SK-N-SH (cell line): ENCODE results near the gene CYP4F22. TPM values are rescaled to one million over a fixed set of nuclear protein-coding genes. Genes with fewer than 3 reads are reported as not detected.

Experiments used
- CTCF ChIA-PET: fragments of 300-600, 350-600 bp; formaldehyde crosslinking; extraction: SDS; loops from one replicate; lab custom pipeline; 2021; lab: Yijun Ruan, JAX
- POLR2A ChIA-PET: fragments of 350-600 bp; sonication (Branson Sonifier 250); formaldehyde crosslinking; extraction: SDS; loops from one replicate; lab custom pipeline; 2020; ENCODE audit warnings: antibody characterized with exemption, inconsistent platforms; lab: Yijun Ruan, JAX
- DNase-seq: peaks from one replicate; pipeline ENCODE4 v3.0.0; 2012
- H2AFZ ChIP-seq: fragments of 200-600 bp; sonication (generic); 2 replicates; pipeline ENCODE4 v1.8.1; 2016; ENCODE audit warnings: antibody characterized with exemption, mild to moderate bottlenecking, low read depth
- H3F3A ChIP-seq: fragments of 200-600 bp; sonication (generic); replicated peaks from 2 replicates; pipeline ENCODE3; 2016; ENCODE audit warnings: antibody characterized with exemption, mild to moderate bottlenecking; ENCODE audit not compliant: insufficient read depth
- H3K27ac ChIP-seq, 2 experiments: fragments of 200-500 bp in 1 of 2; fragments of 200-600 bp in 1 of 2; sonication (Bioruptor generic) in 1 of 2; sonication (generic), shearing (Covaris generic) in 1 of 2; 2 replicates each; pipeline versions ENCODE4 v1.5.1 to v1.6.1; 2014 to 2016; ENCODE audit warnings: low read depth in 2 of 2, inconsistent platforms in 1 of 2, low read length in 1 of 2, mild to moderate bottlenecking in 1 of 2, mixed read lengths in 1 of 2
- H3K27me3 ChIP-seq: fragments of 200-600 bp; sonication (generic), shearing (Covaris generic); 2 replicates; pipeline ENCODE4 v1.6.1; 2016; ENCODE audit warnings: mixed run types; ENCODE audit not compliant: insufficient read depth
- H3K36me3 ChIP-seq, 2 experiments: fragments of 200-500 bp in 1 of 2; fragments of 200-600 bp in 1 of 2; sonication (Bioruptor generic) in 1 of 2; sonication (generic) in 1 of 2; replicated peaks in 1 of 2; 2 replicates each; pipeline versions ENCODE3 to v1.5.1; 2014 to 2016; ENCODE audit warnings: low read length in 1 of 2, mild to moderate bottlenecking in 1 of 2; ENCODE audit not compliant: insufficient read depth in 2 of 2, control insufficient read depth in 1 of 2
- H3K4me1 ChIP-seq, 2 experiments: fragments of 200-500 bp in 1 of 2; fragments of 200-600 bp in 1 of 2; sonication (Bioruptor generic) in 1 of 2; sonication (generic), shearing (Covaris generic) in 1 of 2; 2 replicates each; pipeline versions ENCODE4 v1.5.1 to v1.6.1; 2014 to 2016; ENCODE audit warnings: low read depth in 1 of 2, low read length in 1 of 2, mixed run types in 1 of 2; ENCODE audit not compliant: insufficient read depth in 2 of 2, control insufficient read depth in 1 of 2
- H3K4me2 ChIP-seq: fragments of 200-600 bp; sonication (generic), shearing (Covaris generic); 2 replicates; pipeline ENCODE4 v1.6.1; 2017; ENCODE audit warnings: mixed run types
- H3K4me3 ChIP-seq, 2 experiments: fragments of 200-500 bp in 1 of 2; fragments of 200-600 bp in 1 of 2; sonication (Bioruptor generic) in 1 of 2; sonication (generic), shearing (Covaris generic) in 1 of 2; 2 replicates each; pipeline versions ENCODE4 v1.5.1 to v1.8.1; 2014 to 2016; ENCODE audit warnings: low read depth in 2 of 2, inconsistent platforms in 1 of 2, low read length in 1 of 2, mild to moderate bottlenecking in 1 of 2, mixed read lengths in 1 of 2, moderate library complexity in 1 of 2
- H3K79me2 ChIP-seq: fragments of 200-600 bp; sonication (generic); 2 replicates; pipeline ENCODE4 v1.8.1; 2017; ENCODE audit warnings: mild to moderate bottlenecking; ENCODE audit not compliant: insufficient read depth
- H3K9ac ChIP-seq: fragments of 200-600 bp; sonication (generic); 2 replicates; pipeline ENCODE4 v1.6.1; 2017; ENCODE audit warnings: mixed run types
- H3K9me2 ChIP-seq: fragments of 200-600 bp; sonication (generic); 2 replicates; pipeline ENCODE4 v1.6.1; 2017; ENCODE audit warnings: mixed run types
- H3K9me3 ChIP-seq: fragments of 200-600 bp; sonication (generic); 2 replicates; pipeline ENCODE4 v1.6.1; 2017; ENCODE audit warnings: mixed run types, mild to moderate bottlenecking, moderate library complexity
- H4K20me1 ChIP-seq: fragments of 200-600 bp; sonication (generic); 2 replicates; pipeline ENCODE4 v1.6.1; 2017; ENCODE audit warnings: mild to moderate bottlenecking, mixed run types; ENCODE audit not compliant: insufficient read depth
- CTCF ChIP-seq: fragments of 200-600 bp; sonication (generic); IDR thresholded peaks from 2 replicates; pipeline ENCODE4 v1.6.1; 2017; ENCODE audit warnings: antibody characterized with exemption, mild to moderate bottlenecking, moderate library complexity
- ELF1 ChIP-seq: IDR thresholded peaks from 2 replicates; pipeline ENCODE4 v1.4.0; 2012
- EP300 ChIP-seq, 2 experiments: IDR thresholded peaks; 2 replicates each; pipeline versions ENCODE4 v1.4.0 to v1.6.1; 2012; ENCODE audit warnings: borderline replicate concordance in 1 of 2, low read depth in 1 of 2, low read length in 1 of 2
- EZH2phosphoT487 ChIP-seq: fragments of 200-600 bp; sonication (generic); IDR thresholded peaks from 2 replicates; pipeline ENCODE4 v1.6.1; 2017; ENCODE audit warnings: low read depth, mixed run types, mild to moderate bottlenecking, antibody characterized with exemption, moderate library complexity, borderline replicate concordance
- GATA2 ChIP-seq: sonication (generic); formaldehyde crosslinking; IDR thresholded peaks from 2 replicates; pipeline ENCODE4 v1.5.0; 2020; ENCODE audit warnings: mild to moderate bottlenecking, missing genetic modification reagents
- MEF2A ChIP-seq: IDR thresholded peaks from 2 replicates; pipeline ENCODE4 v1.4.0; 2012; ENCODE audit warnings: low read depth, borderline replicate concordance
- NFIC ChIP-seq: IDR thresholded peaks from 2 replicates; pipeline ENCODE4 v1.4.0; 2012; ENCODE audit warnings: borderline replicate concordance
- NRF1 ChIP-seq: IDR thresholded peaks from 2 replicates; pipeline ENCODE4 v1.6.1; 2012; ENCODE audit warnings: low read depth, mild to moderate bottlenecking, low read length
- POLR2AphosphoS5 ChIP-seq: IDR thresholded peaks from 2 replicates; pipeline ENCODE4 v1.6.1; 2012; ENCODE audit warnings: low read depth, low read length
- RXRA ChIP-seq: IDR thresholded peaks from 2 replicates; pipeline ENCODE4 v1.4.0; 2012; ENCODE audit warnings: low read depth, mild to moderate bottlenecking, borderline replicate concordance
- TAF1 ChIP-seq: IDR thresholded peaks from 2 replicates; pipeline ENCODE4 v1.6.1; 2012; ENCODE audit warnings: low read depth, mild to moderate bottlenecking, low read length, moderate library complexity, borderline replicate concordance
- TCF12 ChIP-seq: IDR thresholded peaks from 2 replicates; pipeline ENCODE4 v1.4.0; 2012
- USF2 ChIP-seq: fragments of 150-350 bp; IDR thresholded peaks from 2 replicates; pipeline ENCODE4 v1.6.1; 2017; ENCODE audit warnings: antibody characterized with exemption, low read length, low read depth, borderline replicate concordance
- ZBTB33 ChIP-seq: IDR thresholded peaks from 2 replicates; pipeline ENCODE4 v1.4.0; 2012; ENCODE audit warnings: low read depth, borderline replicate concordance
- WGBS: methylation state at CpG from one replicate; pipeline ENCODE4 v1.1.6; 2017; ENCODE audit warnings: low lambda C conversion rate; 5-methylcytosine and 5-hydroxymethylcytosine counted together
- polyA plus RNA-seq, 3 experiments: library from polyadenylated mRNA; depleted of rRNA; stranded (reverse); fragments of >200 nt; gene quantifications; 2 replicates each; pipeline ENCODE4 v1.2.3, GENCODE V29; 2012
- TF ChIP-seq, protein P1 (sequence below): IDR thresholded peaks from 2 replicates; pipeline ENCODE4 v1.4.0; 2012; ENCODE audit warnings: low read depth
- TF ChIP-seq, protein P2 (sequence below): fragments of 150-350 bp; IDR thresholded peaks from 2 replicates; pipeline ENCODE4 v1.6.1; 2016; ENCODE audit warnings: mild to moderate bottlenecking, low read depth, low read length
- TF ChIP-seq, protein P3 (sequence below): IDR thresholded peaks from 2 replicates; pipeline ENCODE4 v1.4.0; 2012; ENCODE audit warnings: low read depth, borderline replicate concordance

Gene CYP4F22
- polyA plus RNA-seq, 1 of the 3 experiments (the other 2 are of a cell fraction): not detected

- 39% methylated on average over 4 of the region's 4 CpGs for WGBS
- Histone ChIP-seq H3K36me3 (no peaks in the 10 kb centered on the region), H3K79me2 (no peaks in the 10 kb centered on the region), H3K4me2 (no peak overlapping the region), H3K4me1 (no peaks in the 10 kb centered on the region), H2AFZ (no peak overlapping the region), H4K20me1 (no peaks in the 10 kb centered on the region), H3K27ac (no peak overlapping the region), H3K27me3 (no peaks in the 10 kb centered on the region; the same call in 1 of the 2 replicates), H3K9ac (no peak overlapping the region), H3K9me3 (no peaks in the 10 kb centered on the region), H3F3A (no peaks in the 10 kb centered on the region), H3K4me3 (no peak overlapping the region), H3K9me2 (no peaks in the 10 kb centered on the region)
- POLR2A ChIA-PET: no interaction called here
- TF ChIP-seq, protein P1, sequence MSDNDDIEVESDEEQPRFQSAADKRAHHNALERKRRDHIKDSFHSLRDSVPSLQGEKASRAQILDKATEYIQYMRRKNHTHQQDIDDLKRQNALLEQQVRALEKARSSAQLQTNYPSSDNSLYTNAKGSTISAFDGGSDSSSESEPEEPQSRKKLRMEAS: no peak
- no peak for DNase-seq
- CTCF ChIA-PET: no interaction called here
These were observed 21.3 kb upstream of the CYP4F22 start for GRCh38 chr19:15487038-15487437.

GRCh38 chr19:15488489-15489226 lies 19.7 kb upstream of the CYP4F22 start:
- Histone ChIP-seq H3K36me3 (no peaks in the 10 kb centered on the region), H3K79me2 (no peaks in the 10 kb centered on the region), H3K9me3 (no peaks in the 10 kb centered on the region), H3K27me3 (no peaks in the 10 kb centered on the region), H2AFZ (no peak overlapping the region), H3K4me2 (no peak overlapping the region), H4K20me1 (no peaks in the 10 kb centered on the region), H3K9me2 (no peaks in the 10 kb centered on the region), H3K4me3 (no peak overlapping the region), H3K27ac (no peak overlapping the region), H3K9ac (no peak overlapping the region), H3F3A (no peaks in the 10 kb centered on the region), H3K4me1 (no peaks in the 10 kb centered on the region)
- WGBS: 20% methylated on average over 13 of the region's 13 CpGs
- ChIA-PET CTCF (no interaction called here), POLR2A (no interaction called here)
- TF ChIP-seq RXRA: no peak
- no peak for TF ChIP-seq NFIC
- no peak for TF ChIP-seq ZBTB33
- no peak for TF ChIP-seq TAF1
- TF ChIP-seq EZH2phosphoT487: no peak
- TF ChIP-seq, protein P2, sequence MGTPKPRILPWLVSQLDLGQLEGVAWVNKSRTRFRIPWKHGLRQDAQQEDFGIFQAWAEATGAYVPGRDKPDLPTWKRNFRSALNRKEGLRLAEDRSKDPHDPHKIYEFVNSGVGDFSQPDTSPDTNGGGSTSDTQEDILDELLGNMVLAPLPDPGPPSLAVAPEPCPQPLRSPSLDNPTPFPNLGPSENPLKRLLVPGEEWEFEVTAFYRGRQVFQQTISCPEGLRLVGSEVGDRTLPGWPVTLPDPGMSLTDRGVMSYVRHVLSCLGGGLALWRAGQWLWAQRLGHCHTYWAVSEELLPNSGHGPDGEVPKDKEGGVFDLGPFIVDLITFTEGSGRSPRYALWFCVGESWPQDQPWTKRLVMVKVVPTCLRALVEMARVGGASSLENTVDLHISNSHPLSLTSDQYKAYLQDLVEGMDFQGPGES: no peak
- no peak for TF ChIP-seq TCF12
- no peak for TF ChIP-seq ELF1
- no peak for TF ChIP-seq GATA2
- TF ChIP-seq NRF1: no peak
- TF ChIP-seq USF2: no peak
- no peak for TF ChIP-seq CTCF
- TF ChIP-seq EP300 (IDR thresholded peaks at IDR 0.05; ENCODE audit: borderline replicate concordance in 1 of 2, low read depth in 1 of 2, low read length in 1 of 2): no peak
- no peak for TF ChIP-seq MEF2A
- TF ChIP-seq POLR2AphosphoS5: no peak
- TF ChIP-seq, protein P3, sequence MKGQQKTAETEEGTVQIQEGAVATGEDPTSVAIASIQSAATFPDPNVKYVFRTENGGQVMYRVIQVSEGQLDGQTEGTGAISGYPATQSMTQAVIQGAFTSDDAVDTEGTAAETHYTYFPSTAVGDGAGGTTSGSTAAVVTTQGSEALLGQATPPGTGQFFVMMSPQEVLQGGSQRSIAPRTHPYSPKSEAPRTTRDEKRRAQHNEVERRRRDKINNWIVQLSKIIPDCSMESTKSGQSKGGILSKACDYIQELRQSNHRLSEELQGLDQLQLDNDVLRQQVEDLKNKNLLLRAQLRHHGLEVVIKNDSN: no peak
- no peak for DNase-seq
